ENCODE data around the gene PLEKHH2.
A peak's percentile ranks its signal among the peaks of the same experiment; 100 is the strongest.
"Not testable (repeated sequence)": the region's sequence is repeated elsewhere in the genome, so short reads cannot be mapped to it uniquely, and the experiment has no call there.

PLEKHH2 gene

GRCh38 chr2:43642363-43642762, 5.3 kb downstream of the PLEKHH2 start:
- DNase-seq = no peak

GRCh38 chr2:43643680-43644079, 6.6 kb downstream of the PLEKHH2 start:
- no peak for DNase-seq

GRCh38 chr2:43648994-43649701, 12.1 kb downstream of the PLEKHH2 start:
- peak; percentile 22 for DNase-seq

GRCh38 chr2:43653506-43653905, 16.4 kb downstream of the PLEKHH2 start:
- DNase-seq = no peak

- DNase-seq = no peak
Observed at GRCh38 chr2:43657241-43657640, 20.2 kb downstream of the PLEKHH2 start.

GRCh38 chr2:43675646-43676321, 38.7 kb downstream of the PLEKHH2 start:
- no peak for DNase-seq

GRCh38 chr2:43676322-43677050, 39.4 kb downstream of the PLEKHH2 start, which contains the start of gene C1GALT1C1L:
TSS of gene C1GALT1C1L (minus strand) at chr2:43676429. CDS start at chr2:43676322, 107 bp downstream.
- peak; percentile 46 for DNase-seq

GRCh38 chr2:43677783-43678182, 40.7 kb downstream of the PLEKHH2 start:
- DNase-seq = not testable (repeated sequence)

- DNase-seq = peak; percentile 41
Observed at GRCh38 chr2:43685357-43685756, 48.3 kb downstream of the PLEKHH2 start.

GRCh38 chr2:43689999-43690398, 52.9 kb downstream of the PLEKHH2 start:
- DNase-seq = no peak

- no peak for DNase-seq
Observed at GRCh38 chr2:43692428-43692994, 55.5 kb downstream of the PLEKHH2 start.

- DNase-seq = not testable (repeated sequence)
Observed at GRCh38 chr2:43698140-43698539, 61.1 kb downstream of the PLEKHH2 start.

- no peak for DNase-seq
Observed at GRCh38 chr2:43699761-43700160, 62.7 kb downstream of the PLEKHH2 start.

GRCh38 chr2:43701111-43701510, 64.1 kb downstream of the PLEKHH2 start:
- no peak for DNase-seq

- no peak for DNase-seq
Observed at GRCh38 chr2:43707255-43708015, 70.4 kb downstream of the PLEKHH2 start.

GRCh38 chr2:43708178-43708577, 71.1 kb downstream of the PLEKHH2 start:
- no peak for DNase-seq

GRCh38 chr2:43708891-43709290, 71.8 kb downstream of the PLEKHH2 start:
- DNase-seq = no peak

- no peak for DNase-seq
Observed at GRCh38 chr2:43710866-43711265, 73.8 kb downstream of the PLEKHH2 start.

GRCh38 chr2:43714164-43714563, 77.1 kb downstream of the PLEKHH2 start:
- DNase-seq = no peak

- DNase-seq = no peak
Observed at GRCh38 chr2:43715300-43716098, 78.4 kb downstream of the PLEKHH2 start.

- DNase-seq = no peak
Observed at GRCh38 chr2:43717322-43717721, 80.3 kb downstream of the PLEKHH2 start.
